Ishikawa (cell line): ENCODE data around the gene GLE1.

Experiments used
- CEBPB ChIP-seq: IDR thresholded peaks from 2 replicates; pipeline ENCODE4 v1.6.1; 2012
- CREB1 ChIP-seq: IDR thresholded peaks from 2 replicates; pipeline ENCODE4 v1.6.1; 2012; ENCODE audit warnings: low read depth
- EGR1 ChIP-seq: IDR thresholded peaks from 2 replicates; pipeline ENCODE4 v1.6.1; 2012
- EP300 ChIP-seq: IDR thresholded peaks from 2 replicates; pipeline ENCODE4 v1.6.1; 2012; ENCODE audit warnings: borderline replicate concordance
- FOXM1 ChIP-seq: IDR thresholded peaks from 2 replicates; pipeline ENCODE4 v1.6.1; 2012; ENCODE audit warnings: low read depth, borderline replicate concordance
- MAX ChIP-seq: IDR thresholded peaks from 2 replicates; pipeline ENCODE4 v1.6.1; 2012
- NFIC ChIP-seq: IDR thresholded peaks from 2 replicates; pipeline ENCODE4 v1.6.1; 2012
- RAD21 ChIP-seq: IDR thresholded peaks from 2 replicates; pipeline ENCODE4 v1.6.1; 2012; ENCODE audit warnings: low read depth
- REST ChIP-seq: IDR thresholded peaks from 2 replicates; pipeline ENCODE4 v1.6.1; 2012; ENCODE audit warnings: low read depth, mild to moderate bottlenecking
- TAF1 ChIP-seq: IDR thresholded peaks from 2 replicates; pipeline ENCODE4 v1.6.1; 2012; ENCODE audit warnings: low read depth, mild to moderate bottlenecking
- TCF12 ChIP-seq: IDR thresholded peaks from 2 replicates; pipeline ENCODE4 v1.6.1; 2012; ENCODE audit warnings: low read depth
- TEAD4 ChIP-seq: IDR thresholded peaks from 2 replicates; pipeline ENCODE4 v1.6.1; 2012
- USF1 ChIP-seq: IDR thresholded peaks from 2 replicates; pipeline ENCODE4 v1.6.1; 2012
- YY1 ChIP-seq: IDR thresholded peaks from 2 replicates; pipeline ENCODE4 v1.6.1; 2012; ENCODE audit warnings: low read depth
- ZBTB7A ChIP-seq: IDR thresholded peaks from 2 replicates; pipeline ENCODE4 v1.6.1; 2012; ENCODE audit warnings: low read depth

The GLE1 gene, protein sequence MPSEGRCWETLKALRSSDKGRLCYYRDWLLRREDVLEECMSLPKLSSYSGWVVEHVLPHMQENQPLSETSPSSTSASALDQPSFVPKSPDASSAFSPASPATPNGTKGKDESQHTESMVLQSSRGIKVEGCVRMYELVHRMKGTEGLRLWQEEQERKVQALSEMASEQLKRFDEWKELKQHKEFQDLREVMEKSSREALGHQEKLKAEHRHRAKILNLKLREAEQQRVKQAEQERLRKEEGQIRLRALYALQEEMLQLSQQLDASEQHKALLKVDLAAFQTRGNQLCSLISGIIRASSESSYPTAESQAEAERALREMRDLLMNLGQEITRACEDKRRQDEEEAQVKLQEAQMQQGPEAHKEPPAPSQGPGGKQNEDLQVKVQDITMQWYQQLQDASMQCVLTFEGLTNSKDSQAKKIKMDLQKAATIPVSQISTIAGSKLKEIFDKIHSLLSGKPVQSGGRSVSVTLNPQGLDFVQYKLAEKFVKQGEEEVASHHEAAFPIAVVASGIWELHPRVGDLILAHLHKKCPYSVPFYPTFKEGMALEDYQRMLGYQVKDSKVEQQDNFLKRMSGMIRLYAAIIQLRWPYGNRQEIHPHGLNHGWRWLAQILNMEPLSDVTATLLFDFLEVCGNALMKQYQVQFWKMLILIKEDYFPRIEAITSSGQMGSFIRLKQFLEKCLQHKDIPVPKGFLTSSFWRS

GRCh38 chr9:128504485-128505413 lies at the start of gene GLE1:
GLE1 (plus strand) TSS chr9:128504719; CDS start chr9:128504806, 87 bp downstream.
- TF ChIP-seq CREB1 (no peak), MAX (peak; percentile 71), TEAD4 (peak; percentile 22), EP300 (peak; percentile 12; the same call in 1 of the 2 replicates), YY1 (no peak), TAF1 (peak; percentile 75)

DNA sequence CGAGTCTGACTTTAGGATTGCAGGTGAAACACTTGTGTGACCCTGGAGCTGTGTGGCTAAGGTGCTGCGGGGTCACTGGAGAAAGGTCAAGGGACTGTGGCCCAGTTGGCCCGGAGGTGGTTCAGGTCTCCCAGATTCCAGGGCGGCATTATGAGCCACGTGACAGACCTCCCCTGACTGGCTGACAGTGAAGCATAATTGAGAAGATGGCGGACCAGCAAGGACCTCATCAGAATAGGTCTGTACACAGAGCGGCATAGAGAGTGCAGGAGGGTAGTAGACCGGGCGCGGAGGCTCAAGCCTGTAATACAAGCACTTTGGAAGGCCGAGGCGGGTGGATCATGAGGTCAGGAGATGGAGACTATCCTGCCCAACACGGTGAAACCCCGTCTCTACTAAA lies 49.5 kb upstream of the GLE1 start:
- TF ChIP-seq NFIC: no peak
- TF ChIP-seq USF1: no peak
- no peak for TF ChIP-seq MAX
- no peak for TF ChIP-seq TCF12
- TF ChIP-seq TEAD4: no peak
- no peak for TF ChIP-seq FOXM1
- no peak for TF ChIP-seq CEBPB
- TF ChIP-seq RAD21: no peak

- TF ChIP-seq CEBPB (peak; percentile 77; the same call in 1 of the 2 replicates), YY1 (peak; percentile 45; the same call in 1 of the 2 replicates), RAD21 (no peak), NFIC (no peak), TCF12 (no peak), MAX (peak; percentile 73), FOXM1 (peak; percentile 51), EGR1 (no peak), USF1 (peak; percentile 69), EP300 (0 out of 2 replicates have a peak, but pooled peaks have one; percentile 10), TAF1 (peak; percentile 75), TEAD4 (no peak), REST (no peak), CREB1 (peak; percentile 76), ZBTB7A (no peak; the same call in 1 of the 2 replicates)
These were observed 48.5 kb upstream of the GLE1 start, which contains the start of gene ODF2 for GRCh38 chr9:128455849-128456612. ODF2 (plus strand) TSS chr9:128456006; CDS start chr9:128456092, 86 bp downstream.

- TF ChIP-seq TCF12 (0 out of 2 replicates have a peak, but pooled peaks have one; percentile 13), USF1 (peak; percentile 8; the same call in 1 of the 2 replicates), EP300 (no peak), TAF1 (no peak), MAX (0 out of 2 replicates have a peak, but pooled peaks have one; percentile 58)
These were observed 47.9 kb upstream of the GLE1 start for GRCh38 chr9:128456613-128457061.

- TF ChIP-seq USF1: no peak
- no peak for TF ChIP-seq TCF12
- TF ChIP-seq NFIC: no peak
- no peak for TF ChIP-seq ZBTB7A
- TF ChIP-seq EGR1: no peak
- no peak for TF ChIP-seq TAF1
- no peak for TF ChIP-seq REST
- TF ChIP-seq EP300: no peak
These were observed 47.3 kb upstream of the GLE1 start for GRCh38 chr9:128457207-128457606.
